Activated naive CD8-positive, alpha-beta T cell treated with anti-CD3 and anti-CD28 coated beads, Interleukin-2, amount 50 U/mL, for 16 hours (primary cell): Measurements from ENCODE around the gene TPCN2.

ENCODE experiments used
- DNase-seq: peaks from one replicate; pipeline ENCODE4 v3.0.0-alpha.2; 2020; ENCODE audit warnings: low read depth, low spot score

Gene TPCN2

DNA sequence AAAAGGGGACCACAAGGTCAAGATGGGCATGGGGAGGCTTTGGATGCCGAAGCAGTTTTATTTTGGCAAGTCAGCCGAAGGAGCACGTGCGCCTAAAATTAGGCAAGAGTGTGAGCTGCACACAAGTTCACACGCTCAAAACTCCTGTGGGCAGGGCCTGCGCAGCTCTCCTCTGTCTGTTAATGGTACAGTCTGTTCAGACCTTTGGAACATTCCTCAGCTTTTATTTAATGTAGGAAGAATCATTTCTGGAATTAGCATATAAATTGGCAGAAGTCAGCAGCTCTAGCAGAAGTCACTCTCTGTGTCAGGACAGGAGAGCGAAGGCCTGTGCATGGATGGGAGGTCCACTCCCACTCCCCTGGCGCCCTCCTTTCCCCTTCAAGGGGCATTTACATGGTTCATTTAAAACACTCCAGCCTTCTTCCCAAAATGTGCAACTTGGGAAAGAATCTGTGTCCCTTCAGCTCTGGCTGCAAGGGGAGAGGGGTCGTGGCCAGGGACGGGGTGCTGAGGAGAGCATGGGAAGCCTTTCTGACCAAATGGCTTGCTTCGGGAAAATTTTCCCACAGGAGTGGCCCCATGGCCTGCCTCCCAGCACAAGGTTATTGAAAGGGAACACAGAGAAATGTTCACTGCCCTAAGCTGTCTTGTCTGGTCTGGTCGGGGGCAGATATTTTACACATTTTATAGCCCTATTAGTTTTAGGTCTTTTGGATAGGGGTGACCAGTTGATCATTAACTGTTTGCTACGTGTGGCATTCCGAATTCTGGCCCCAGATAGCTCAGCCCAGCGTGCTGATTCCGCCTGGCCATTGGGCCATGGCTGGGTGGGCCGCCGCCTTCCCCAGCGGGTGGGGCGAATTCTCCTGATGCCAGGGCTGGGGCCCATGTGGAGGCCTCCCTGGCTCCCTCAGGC is 63.2 kb downstream of the TPCN2 start:
- DNase-seq, result no peak

DNA sequence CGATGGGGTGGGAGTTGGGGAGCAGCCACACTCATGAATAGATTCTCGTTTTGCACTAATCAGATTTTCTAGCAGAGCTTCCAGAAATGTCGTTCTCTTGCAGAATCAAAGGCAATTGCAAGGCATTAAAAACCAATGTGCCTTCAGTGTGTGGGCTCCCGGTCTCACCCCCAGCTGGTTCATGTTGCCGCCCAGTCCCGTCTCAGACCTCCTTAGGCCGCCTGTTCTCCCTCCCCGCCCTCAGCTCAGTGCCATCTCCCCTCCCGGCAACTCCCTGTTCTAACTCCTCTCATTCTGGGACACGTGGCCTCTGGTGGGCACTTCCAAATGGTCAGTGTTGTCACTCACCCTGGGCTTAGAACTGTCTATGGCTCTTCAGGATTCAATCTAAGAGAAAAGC is 64.5 kb downstream of the TPCN2 start:
- DNase-seq, result no peak

DNA sequence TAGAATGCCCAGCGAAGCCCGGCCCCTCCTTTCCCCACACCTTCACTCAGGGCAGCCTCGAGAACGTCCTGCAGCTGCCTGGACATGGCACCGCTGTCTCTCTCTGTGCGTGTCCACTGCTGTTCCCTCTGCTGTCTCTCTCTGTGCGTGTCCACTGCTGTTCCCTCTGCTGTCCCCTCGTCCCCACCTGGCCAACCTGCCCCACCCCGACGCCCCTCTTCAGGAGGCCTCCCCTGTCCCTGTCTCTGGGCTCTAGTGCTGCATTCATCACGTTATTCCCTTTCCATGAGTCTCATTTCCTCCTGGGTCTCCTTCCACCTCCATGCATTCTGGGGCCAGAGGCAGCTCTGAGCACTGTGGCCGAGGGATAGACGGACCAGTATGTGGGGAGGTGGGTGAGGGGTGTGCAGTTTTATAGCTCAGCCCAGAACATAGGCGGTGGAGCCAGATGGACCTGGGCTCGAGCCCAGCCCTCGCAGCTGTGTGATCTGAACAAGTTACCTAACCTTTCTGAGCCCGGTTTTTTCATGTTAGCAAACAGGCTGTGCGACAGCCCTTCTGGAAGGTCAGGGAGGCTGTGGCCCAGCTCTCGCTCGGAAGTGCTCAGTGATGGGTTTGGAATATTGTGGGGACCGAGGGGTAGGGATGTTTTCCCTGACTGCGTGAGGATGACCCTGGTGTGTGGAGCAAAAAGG is 65.1 kb downstream of the TPCN2 start:
- no peak for DNase-seq

DNA sequence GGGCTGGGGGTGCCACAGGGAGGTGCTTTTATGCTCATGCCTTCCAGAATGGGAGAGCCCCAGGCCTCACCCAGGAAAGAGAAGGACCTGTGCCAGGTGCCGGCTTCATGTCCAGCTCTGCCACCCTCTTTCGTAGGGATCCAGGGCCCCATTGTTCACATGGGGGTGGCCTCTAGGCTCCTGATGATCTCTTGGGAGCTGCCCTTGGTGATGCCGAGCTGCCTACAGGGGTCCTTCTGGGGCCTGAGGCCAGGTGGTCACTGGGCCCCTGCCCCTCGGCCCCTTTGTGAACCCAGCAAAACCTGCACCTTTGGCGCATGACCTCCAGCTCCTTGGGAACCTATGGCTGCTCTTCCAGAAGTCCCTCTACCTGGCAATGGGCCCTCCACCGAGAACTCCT is 65.6 kb downstream of the TPCN2 start:
- DNase-seq, result no peak

DNA sequence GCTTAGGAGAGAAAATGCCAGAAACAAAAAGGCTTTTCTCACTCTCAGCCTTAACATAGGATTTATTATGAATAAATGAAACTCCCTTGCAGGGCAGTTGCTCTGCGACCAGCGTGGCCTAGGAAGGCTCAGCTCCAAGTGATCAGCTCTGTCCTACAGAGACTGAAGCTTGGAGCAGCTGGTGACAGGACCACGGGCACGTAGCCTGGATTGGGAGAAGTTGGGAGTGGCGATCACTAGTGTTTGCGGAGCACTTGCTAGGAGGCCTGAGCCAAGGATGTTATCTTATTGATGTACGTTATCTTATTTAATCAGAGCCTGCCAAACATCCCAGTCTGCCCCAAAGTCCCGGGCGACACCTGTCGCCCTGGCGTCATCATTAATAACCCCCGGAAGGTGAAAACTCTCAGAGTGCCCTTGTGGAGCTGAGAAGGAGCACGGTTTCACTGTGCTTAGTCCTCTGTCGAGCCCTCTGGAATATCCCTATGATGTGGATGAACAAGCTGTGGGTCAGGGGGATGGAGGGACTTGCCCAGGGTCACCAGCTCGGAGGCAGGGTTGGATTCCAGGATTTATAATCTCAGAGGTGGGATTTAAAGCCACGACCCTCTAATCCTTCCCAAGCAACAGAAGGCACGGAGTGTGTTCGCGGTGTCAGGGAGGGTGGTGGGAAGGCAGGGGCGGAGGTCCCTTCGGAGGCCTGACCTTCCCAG is 66.2 kb downstream of the TPCN2 start:
- DNase-seq, result no peak

DNA sequence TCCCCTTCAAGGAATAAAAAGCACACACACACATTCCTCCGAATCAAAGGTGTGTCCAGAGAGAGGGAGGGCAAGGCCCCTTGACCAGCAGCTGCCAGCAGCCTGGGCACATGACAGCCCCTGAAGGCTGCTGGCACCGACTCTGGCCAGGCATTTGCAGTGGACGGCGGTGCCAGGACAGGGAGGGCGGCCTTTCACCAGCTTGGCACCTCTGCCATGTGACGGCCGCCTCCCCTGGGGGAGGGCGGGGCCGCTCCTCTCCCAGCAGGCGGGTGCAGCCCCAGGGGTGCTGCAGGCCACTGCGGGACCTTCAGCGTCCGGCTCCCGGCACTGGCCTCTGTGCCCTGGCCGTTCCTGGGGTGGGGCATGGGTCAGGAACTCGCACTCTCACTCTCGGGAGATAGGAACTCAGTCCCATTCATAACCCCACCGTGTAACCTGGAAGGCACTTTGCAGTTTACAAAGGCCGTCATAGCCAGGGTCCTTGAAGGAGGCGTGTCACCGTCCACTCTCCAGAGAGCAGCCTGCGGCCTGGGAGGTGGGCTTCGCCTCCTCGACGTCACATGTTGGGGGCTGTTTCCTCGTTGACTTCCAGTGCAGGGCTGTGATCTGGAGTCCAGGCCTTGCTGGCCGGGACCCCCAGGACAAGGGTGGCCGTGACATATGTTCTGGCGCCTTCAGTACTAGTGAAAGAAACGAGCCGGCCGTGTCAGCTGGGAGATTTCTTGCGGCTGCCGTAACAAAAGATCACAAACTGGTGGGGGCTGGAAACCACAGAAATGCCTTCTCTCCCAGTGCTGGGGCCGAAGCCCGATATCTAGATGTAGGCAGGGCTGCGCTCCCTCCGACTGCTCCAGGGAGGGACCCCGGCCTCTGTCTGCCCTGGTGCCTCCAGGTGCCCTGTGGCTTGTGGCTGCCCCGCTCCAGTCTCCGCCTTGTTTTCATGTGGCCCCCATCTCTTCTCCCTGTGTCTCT is 67.1 kb downstream of the TPCN2 start:
- no peak for DNase-seq

DNA sequence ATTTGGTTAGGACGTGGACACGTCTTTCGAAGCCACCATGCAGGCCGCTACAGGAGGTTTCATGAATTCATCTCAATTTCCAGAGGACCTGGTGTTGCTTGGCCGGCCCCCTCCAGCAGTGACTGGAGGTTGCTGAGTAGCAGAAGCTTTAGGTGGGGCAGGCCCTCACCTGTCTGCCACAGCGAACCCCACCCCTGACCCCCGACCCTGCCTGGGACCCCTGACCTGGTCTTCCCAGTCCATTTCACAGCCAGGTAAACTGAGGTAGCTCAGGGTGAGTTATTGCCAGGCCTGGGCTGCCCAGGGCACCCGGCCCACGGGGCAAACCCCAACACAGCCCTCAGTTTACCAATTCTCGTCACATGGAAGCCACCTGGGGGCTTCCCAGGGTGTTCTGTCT is 67.9 kb downstream of the TPCN2 start:
- no peak for DNase-seq

DNA sequence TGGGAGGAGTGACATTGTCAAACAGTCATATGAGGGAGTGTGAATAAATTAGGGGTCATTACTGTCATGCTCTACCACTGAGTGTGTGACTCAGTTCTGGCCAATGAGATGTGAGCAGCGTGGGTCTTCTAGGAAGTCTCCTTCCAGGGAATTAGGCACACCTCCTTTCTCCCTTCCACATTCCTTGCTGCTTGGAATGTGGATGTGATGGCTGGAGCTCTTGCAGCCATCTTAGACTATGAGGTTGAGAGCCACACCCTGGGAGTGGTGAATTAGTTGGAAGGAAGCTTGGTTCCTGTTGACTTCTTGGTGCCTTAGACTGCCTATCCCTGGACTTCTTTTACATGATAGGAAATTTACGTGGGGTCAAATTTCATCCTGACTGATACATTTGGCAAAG is 70.5 kb downstream of the TPCN2 start:
- DNase-seq, result no peak

DNA sequence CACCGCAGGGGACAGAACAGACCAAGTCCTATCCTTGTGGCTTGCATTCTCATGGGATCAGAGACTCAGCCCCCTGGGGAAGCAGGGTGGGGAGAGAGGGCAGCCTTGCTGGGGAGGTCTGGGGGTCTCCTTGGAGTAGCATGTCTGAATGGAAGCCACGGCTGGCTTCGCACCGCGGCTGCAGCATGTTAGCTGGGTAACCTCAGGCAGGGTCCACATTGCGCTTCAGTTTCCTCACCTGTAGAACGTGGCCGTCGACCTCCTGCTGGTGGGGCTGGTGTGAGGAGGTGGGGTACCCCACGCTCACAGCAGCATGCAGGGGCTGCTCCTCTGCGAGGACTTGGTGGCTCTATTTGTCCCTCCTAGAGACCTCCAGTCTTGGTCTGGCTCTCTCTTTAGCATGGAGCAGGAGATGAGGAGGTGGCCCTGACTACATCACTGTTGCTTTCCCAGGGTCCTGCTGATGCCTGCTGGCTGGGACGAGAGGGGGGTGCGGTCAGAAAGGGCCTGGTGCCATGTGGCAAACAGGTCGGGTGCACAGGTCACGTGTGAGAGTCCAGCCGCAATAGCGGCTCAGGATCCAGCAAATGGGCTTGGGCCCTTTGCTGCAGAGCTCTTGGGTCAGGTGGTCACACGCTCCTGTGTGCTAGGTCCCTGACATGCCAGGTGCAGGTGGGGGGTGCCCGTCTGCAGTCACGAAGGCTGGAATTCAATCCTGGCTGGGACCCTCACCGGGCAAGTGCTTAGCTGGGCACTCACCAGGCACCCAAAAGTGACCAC is 71.6 kb downstream of the TPCN2 start:
- DNase-seq, result no peak

DNA sequence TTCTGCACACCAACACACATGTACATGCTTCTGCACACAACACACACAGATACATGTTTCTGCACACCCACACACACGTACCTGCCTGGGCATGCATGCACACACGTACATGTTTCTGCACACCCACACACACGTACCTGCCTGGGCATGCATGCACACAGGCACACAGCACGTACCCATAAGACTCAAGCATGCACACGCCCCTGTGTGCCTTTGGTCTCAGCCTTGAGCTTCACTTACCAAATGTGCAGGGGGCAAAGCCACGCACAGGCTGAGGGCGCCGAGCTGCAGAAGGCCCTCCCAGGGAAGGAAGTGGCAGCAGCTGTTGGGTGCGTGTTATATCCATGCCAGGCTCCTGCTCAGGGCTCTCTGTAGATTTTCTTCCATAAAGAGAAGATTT is 72.3 kb downstream of the TPCN2 start:
- DNase-seq, result no peak

DNA sequence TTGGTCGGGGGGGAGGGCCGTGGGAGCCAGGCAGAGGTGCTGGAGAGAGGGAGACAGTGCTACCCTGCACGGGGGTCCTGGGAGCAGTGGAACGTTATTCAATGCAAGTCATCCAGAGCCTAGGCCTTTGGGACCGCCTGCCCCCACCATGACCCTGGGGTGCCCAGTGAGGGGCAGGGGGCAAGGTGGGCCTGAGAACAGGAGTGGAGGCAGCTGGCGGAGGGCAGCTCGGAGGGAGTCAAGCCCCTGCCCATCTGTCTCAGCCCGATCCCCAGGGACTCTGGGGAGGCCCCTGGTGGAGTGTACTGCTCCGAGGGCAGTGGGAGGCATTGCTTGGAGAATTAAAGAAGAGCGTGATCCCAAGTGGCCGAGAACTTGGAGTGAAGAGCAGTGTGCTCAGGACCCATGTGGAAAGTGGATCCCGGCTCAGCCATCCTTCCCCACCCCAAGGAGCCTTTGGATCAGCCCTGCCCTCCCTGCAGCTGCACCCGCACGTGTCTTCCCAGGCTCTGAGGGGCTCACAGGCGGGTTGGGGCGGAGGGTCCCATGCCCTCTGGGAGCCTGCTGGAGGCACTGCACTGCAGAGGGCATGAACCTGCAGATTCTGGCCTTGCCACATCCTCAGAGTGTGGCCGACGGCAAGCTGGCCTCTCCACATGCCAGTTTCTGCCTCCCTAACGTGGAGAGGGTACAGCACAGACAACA is 73.0 kb downstream of the TPCN2 start:
- DNase-seq, result no peak

DNA sequence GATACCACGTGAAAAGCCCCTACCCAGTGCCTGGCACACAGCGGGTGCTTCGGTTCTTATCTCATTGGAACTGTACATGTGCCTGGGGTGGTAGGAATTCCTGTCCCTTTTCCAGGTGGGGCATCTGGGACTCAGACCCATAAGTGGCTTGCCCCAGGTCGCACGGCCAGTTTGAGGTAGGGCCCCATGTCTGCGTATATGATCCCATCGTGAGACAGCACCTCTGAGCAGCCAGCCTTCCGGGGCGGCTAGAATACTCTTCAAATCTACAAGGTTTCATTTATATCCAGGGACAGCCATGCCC is 73.5 kb downstream of the TPCN2 start:
- no peak for DNase-seq

DNA sequence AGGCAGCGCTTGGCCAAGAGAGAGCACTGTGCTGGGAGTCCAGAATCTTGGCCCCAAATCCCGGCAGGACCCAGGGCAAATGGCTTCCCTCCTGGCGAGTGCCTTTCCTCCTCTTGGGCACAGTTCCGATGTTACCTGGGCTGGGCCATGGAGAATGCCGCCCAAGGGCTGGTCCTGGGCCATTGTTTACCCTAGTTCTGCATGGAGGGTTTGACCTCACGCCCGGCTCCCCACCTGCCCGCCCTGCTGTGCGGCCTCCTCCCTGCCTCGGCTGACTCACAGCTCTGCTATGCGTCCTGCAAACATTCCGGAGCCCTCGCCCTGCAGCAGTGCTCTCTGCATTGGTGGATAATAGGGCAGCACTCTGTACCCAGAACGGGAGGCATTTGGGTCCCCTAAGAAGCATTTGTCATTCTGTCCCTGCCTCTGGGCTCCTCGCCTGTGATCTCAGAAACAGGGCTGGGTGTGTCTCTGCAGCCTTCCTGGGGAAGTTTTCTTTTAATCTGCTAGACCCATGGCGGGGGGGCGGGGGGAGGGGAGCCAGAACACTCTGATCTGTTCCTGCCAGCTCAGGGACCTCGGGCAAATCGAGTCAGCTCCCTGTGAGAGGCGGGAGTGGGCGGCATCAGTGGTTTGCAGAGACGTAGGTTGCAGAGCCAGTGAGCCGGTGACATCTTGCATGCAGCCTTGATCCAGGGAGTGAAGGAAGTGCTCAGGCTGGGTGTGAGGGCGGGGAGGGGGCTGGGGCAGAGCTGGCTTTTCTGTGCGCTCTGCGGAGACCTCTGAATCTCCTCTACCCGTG is 74.1 kb downstream of the TPCN2 start:
- DNase-seq, result peak; percentile 55

DNA sequence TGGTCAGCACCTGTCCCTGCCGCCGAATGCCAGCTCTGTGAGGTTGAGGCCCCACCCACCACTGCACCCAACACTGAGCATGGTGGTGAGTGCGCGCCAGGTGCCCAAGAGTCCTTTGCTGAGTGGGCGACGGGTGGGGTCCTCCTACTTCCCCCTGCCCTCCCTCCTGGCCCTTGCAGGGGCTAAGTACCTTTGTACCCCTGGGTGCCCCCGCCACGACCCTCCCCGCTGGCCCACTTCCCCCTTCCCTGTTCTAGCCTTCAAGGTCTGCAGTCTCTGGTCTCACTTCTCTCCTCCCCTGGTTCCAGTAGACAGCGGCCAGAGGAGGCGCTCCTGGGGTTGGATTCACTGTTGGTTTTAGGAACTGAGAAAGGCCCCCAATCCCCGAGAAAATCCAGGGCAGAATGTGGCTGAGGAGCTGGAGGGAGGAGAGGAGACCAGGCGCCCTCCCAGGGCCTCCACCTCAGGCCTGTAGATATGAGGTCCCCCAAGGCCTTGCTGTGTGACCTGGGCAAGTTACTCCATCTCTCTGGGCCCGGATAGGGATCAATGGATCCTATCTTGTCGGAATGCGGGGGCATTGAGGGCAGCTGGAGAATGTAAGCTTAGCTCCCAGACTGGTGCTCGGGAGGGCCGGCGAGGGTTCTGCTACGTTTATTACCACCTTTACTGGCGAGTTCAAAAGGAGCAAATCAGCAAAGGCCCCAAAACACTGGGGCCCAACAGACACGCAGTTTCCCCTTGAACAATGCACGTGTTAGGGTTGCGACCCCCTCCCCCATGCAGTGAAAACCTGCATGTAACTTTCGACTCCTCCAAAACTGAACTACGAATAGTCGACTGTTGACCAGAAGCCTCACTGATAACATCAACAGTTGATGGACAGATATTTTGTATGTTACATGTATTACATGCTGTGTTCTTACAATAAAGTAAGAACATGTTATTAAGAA is 75.1 kb downstream of the TPCN2 start:
- DNase-seq, result no peak

DNA sequence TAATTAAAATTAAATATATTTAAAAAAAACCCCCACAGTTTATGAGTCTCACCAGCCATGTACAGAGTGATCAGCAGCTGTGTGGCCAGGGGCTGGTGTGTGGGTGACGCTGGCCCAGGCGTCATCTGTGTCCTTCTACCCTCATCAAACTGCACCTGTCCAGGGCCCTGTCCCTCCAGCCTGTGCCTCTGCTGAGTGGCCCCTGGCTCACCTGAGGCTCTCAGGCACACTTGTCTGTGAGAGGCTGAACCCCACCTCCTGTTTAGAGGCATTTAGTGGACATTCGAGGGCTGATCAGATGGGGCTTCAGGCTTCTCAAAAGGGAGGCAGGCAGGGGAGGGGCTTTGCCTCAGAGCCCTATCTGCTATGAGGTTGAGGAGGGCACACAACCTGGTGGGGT is 77.1 kb downstream of the TPCN2 start:
- no peak for DNase-seq

DNA sequence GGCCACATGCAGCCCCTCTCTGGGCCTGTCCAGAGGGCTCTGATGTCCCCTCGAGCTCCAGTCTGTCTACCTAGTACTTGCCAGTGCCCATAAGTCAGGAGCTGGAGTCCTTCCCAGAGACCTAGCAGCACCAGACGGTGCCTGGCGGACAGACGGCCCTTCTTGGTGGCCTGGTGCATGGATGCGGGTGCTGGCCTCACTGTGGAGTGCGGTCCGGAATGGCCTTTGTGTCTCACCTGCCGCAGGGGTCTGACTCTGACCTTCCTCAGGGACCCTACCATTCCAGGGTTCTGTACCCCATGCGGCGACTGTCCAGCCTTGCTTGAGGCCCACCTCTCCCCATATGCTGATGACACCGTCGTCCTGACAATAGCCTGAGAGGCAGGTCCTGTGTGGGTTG is 77.6 kb downstream of the TPCN2 start:
- DNase-seq, result no peak

DNA sequence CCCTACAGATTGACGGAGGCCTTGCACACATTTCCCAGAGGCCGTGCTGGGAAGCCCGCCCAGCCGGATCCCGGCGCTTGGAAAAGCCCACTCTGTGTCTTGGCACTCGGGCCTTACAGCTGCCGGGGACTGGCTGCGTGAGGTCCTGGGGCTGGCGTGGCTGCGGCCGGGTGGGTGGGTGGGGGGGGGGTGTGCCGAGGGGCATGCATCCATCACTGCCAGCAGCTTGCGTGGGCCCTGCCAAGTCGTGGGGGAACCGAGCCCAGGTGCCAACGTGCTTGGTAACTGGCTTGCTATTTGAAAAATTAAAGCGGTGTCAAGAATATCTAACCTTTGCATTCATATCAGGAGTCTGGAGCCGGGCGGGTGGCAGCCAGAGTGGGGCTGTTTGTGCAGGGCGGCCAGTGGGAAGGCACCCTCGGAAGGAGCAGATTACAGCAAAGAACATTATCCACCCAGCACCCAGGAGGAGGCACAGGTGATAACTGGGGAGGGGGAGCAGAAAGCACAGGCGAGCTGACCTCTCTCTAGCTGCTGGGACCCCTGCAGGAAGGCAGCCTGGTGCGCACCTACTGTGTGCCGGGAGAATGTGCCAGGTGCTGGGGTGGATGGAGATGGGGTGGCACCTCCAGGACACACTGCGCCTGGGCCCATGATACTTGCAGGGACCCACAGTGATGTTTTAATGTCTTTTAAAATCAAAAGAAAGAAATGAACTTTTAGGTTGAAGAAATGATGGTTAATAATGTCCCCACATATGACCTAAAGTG is 78.5 kb downstream of the TPCN2 start:
- no peak for DNase-seq
